Retina (tissue), 1 donor: ENCODE measurements around the gene ZNF280D.
"Not testable (repeated sequence)": the region's sequence is repeated elsewhere in the genome, so short reads cannot be mapped to it uniquely, and the experiment has no call there.

ENCODE experiments used
- DNase-seq: peaks from one replicate; pipeline ENCODE4 v3.0.0-alpha.2; 2016

The ZNF280D gene

GRCh38 chr15:56709502-56709901, 23.8 kb downstream of the ZNF280D start:
- not testable (repeated sequence) for DNase-seq

GRCh38 chr15:56699743-56700142, 33.6 kb downstream of the ZNF280D start:
- no peak for DNase-seq

GRCh38 chr15:56698270-56698669, 35.0 kb downstream of the ZNF280D start:
- DNase-seq: no peak

- DNase-seq: no peak
Measured at GRCh38 chr15:56693761-56694160, 39.5 kb downstream of the ZNF280D start.

GRCh38 chr15:56690733-56691132, 42.6 kb downstream of the ZNF280D start:
- no peak for DNase-seq

GRCh38 chr15:56683908-56684307, 49.4 kb downstream of the ZNF280D start:
- DNase-seq: no peak

GRCh38 chr15:56681113-56681512, 52.2 kb downstream of the ZNF280D start:
- no peak for DNase-seq

- DNase-seq: no peak
Measured at GRCh38 chr15:56679225-56679624, 54.1 kb downstream of the ZNF280D start.

GRCh38 chr15:56678571-56678970, 54.7 kb downstream of the ZNF280D start:
- no peak for DNase-seq

GRCh38 chr15:56677271-56677670, 56.0 kb downstream of the ZNF280D start:
- no peak for DNase-seq

GRCh38 chr15:56675930-56676329, 57.4 kb downstream of the ZNF280D start:
- no peak for DNase-seq

GRCh38 chr15:56674857-56675256, 58.5 kb downstream of the ZNF280D start:
- no peak for DNase-seq

- no peak for DNase-seq
Measured at GRCh38 chr15:56672721-56673120, 60.6 kb downstream of the ZNF280D start.

GRCh38 chr15:56667517-56667916, 65.8 kb downstream of the ZNF280D start:
- DNase-seq: no peak

GRCh38 chr15:56660943-56661342, 72.4 kb downstream of the ZNF280D start:
- DNase-seq: no peak

- DNase-seq: no peak
Measured at GRCh38 chr15:56659197-56659596, 74.1 kb downstream of the ZNF280D start.

GRCh38 chr15:56654624-56655023, 78.7 kb downstream of the ZNF280D start:
- DNase-seq: no peak

GRCh38 chr15:56654216-56654615, 79.1 kb downstream of the ZNF280D start:
- DNase-seq: no peak

GRCh38 chr15:56653787-56654186, 79.5 kb downstream of the ZNF280D start:
- DNase-seq: no peak

- no peak for DNase-seq
Measured at GRCh38 chr15:56653107-56653506, 80.2 kb downstream of the ZNF280D start.

- DNase-seq: no peak
Measured at GRCh38 chr15:56648311-56648710, 85.0 kb downstream of the ZNF280D start.

- DNase-seq: no peak
Measured at GRCh38 chr15:56640549-56640948, 92.8 kb downstream of the ZNF280D start.

- no peak for DNase-seq
Measured at GRCh38 chr15:56640127-56640526, 93.2 kb downstream of the ZNF280D start.

- no peak for DNase-seq
Measured at GRCh38 chr15:56639631-56640030, 93.7 kb downstream of the ZNF280D start.

- no peak for DNase-seq
Measured at GRCh38 chr15:56631765-56632164, 101.5 kb downstream of the ZNF280D start.
